Measurements from ENCODE around the gene PKD2L2.

The PKD2L2 gene

GRCh38 chr5:137866541-137867388, 22.5 kb upstream of the PKD2L2 start:
- no peak overlapping the region for H2AFZ ChIP-seq (ENCODE audit: low read depth, low read length)
- H3K4me1 ChIP-seq (ENCODE audit: insufficient read depth, low read length), result no peaks in the 10 kb centered on the region
- H3K27me3 ChIP-seq (ENCODE audit: insufficient read depth, low read length), result peaks cover 25% of the 10 kb centered on the region
- no peak overlapping the region for H3K4me3 ChIP-seq (ENCODE audit: low read length)
- no peaks in the 10 kb centered on the region for H3K36me3 ChIP-seq (ENCODE audit: insufficient read depth, low read length)
- no peaks in the 10 kb centered on the region for H3K9me3 ChIP-seq (ENCODE audit: low read length)

GRCh38 chr5:137867664-137868063, 21.6 kb upstream of the PKD2L2 start, which contains the start of gene MYOT:
MYOT (plus strand) TSS chr5:137867860; CDS start chr5:137870652, 2,792 bp downstream.
- Histone ChIP-seq H3K9me3 (ENCODE audit: low read length) (no peaks in the 10 kb centered on the region), H3K27me3 (ENCODE audit: insufficient read depth, low read length) (peaks cover 25% of the 10 kb centered on the region), H3K4me3 (ENCODE audit: low read length) (no peak within 1 kb of the TSS), H3K36me3 (ENCODE audit: insufficient read depth, low read length) (no peaks in the 10 kb centered on the region), H2AFZ (ENCODE audit: low read depth, low read length) (no peak within 1 kb of the TSS), H3K4me1 (ENCODE audit: insufficient read depth, low read length) (no peaks in the 10 kb centered on the region)

DNA sequence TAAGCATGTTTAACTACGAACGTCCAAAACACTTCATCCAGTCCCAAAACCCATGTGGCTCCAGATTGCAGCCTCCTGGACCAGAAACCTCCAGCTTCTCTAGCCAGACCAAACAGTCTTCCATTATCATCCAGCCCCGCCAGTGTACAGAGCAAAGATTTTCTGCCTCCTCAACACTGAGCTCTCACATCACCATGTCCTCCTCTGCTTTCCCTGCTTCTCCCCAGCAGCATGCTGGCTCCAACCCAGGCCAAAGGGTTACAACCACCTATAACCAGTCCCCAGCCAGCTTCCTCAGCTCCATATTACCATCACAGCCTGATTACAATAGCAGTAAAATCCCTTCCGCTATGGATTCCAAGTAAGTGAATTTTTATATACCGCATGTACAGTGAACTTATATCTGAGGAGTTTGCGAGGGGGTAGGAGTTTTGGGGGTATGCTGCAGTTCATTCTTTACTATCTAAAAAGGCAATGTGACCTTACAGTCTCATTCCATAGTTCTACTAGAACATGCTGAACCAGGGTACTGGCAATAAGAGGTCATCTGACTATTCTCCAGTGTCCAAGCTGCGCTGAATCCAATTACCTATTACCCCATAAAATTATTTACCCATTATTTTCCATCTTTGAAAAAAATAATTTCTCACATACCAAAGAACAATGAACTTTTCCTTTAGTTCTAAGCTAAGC, 18.5 kb upstream of the PKD2L2 start:
- Histone ChIP-seq H3K9me3 (ENCODE audit: low read length) (no peaks in the 10 kb centered on the region), H3K4me1 (ENCODE audit: insufficient read depth, low read length) (no peaks in the 10 kb centered on the region), H3K36me3 (ENCODE audit: insufficient read depth, low read length) (no peaks in the 10 kb centered on the region), H2AFZ (ENCODE audit: low read depth, low read length) (no peak overlapping the region), H3K4me3 (ENCODE audit: low read length) (no peak overlapping the region), H3K27me3 (ENCODE audit: insufficient read depth, low read length) (peaks cover 23% of the 10 kb centered on the region)

- H3K9me3 ChIP-seq (ENCODE audit: low read length), result no peaks in the 10 kb centered on the region
- H3K36me3 ChIP-seq (ENCODE audit: insufficient read depth, low read length), result no peaks in the 10 kb centered on the region
- peaks cover 18% of the 10 kb centered on the region for H3K27me3 ChIP-seq (ENCODE audit: insufficient read depth, low read length)
- no peak overlapping the region for H2AFZ ChIP-seq (ENCODE audit: low read depth, low read length)
- H3K4me1 ChIP-seq (ENCODE audit: insufficient read depth, low read length), result no peaks in the 10 kb centered on the region
- H3K4me3 ChIP-seq (ENCODE audit: low read length), result no peak overlapping the region
These were observed 17.7 kb upstream of the PKD2L2 start for GRCh38 chr5:137871571-137871970.

GRCh38 chr5:137872466-137872865, 16.8 kb upstream of the PKD2L2 start:
- H3K27me3 ChIP-seq (ENCODE audit: insufficient read depth, low read length), result peaks cover 10% of the 10 kb centered on the region
- no peaks in the 10 kb centered on the region for H3K4me1 ChIP-seq (ENCODE audit: insufficient read depth, low read length)
- no peak overlapping the region for H3K4me3 ChIP-seq (ENCODE audit: low read length)
- no peaks in the 10 kb centered on the region for H3K9me3 ChIP-seq (ENCODE audit: low read length)
- no peak overlapping the region for H2AFZ ChIP-seq (ENCODE audit: low read depth, low read length)
- H3K36me3 ChIP-seq (ENCODE audit: insufficient read depth, low read length), result no peaks in the 10 kb centered on the region

GRCh38 chr5:137876101-137876500, 13.2 kb upstream of the PKD2L2 start:
- Histone ChIP-seq H3K27me3 (ENCODE audit: insufficient read depth, low read length) (peaks cover 6% of the 10 kb centered on the region), H3K9me3 (ENCODE audit: low read length) (no peaks in the 10 kb centered on the region), H3K4me1 (ENCODE audit: insufficient read depth, low read length) (no peaks in the 10 kb centered on the region), H3K4me3 (ENCODE audit: low read length) (no peak overlapping the region), H2AFZ (ENCODE audit: low read depth, low read length) (no peak overlapping the region), H3K36me3 (ENCODE audit: insufficient read depth, low read length) (no peaks in the 10 kb centered on the region)

DNA sequence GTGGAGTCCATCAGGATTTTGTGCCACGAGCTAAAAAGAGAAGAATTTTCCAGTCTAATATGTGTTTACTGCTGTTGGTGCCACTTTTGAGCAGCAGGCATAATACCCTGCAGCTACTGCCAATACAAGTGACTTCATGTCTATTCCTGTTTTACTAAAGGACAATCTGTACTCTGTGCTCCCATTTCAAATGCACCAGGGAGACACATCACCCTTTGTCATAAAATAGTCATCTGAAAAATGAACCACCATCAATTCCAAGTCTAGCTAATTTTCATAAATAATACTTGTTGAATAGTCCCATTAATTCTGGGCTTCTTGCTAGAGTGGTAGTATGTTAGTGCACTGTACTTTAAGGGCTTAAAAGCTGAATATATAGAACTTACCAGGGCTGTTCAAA, 8.9 kb upstream of the PKD2L2 start:
- Histone ChIP-seq H3K4me1 (ENCODE audit: insufficient read depth, low read length) (no peaks in the 10 kb centered on the region), H2AFZ (ENCODE audit: low read depth, low read length) (no peak overlapping the region), H3K4me3 (ENCODE audit: low read length) (no peak overlapping the region), H3K36me3 (ENCODE audit: insufficient read depth, low read length) (no peaks in the 10 kb centered on the region), H3K27me3 (ENCODE audit: insufficient read depth, low read length) (peaks cover 4% of the 10 kb centered on the region), H3K9me3 (ENCODE audit: low read length) (no peaks in the 10 kb centered on the region)

GRCh38 chr5:137887831-137888230, 1.4 kb upstream of the PKD2L2 start:
- peaks cover 2% of the 10 kb centered on the region for H3K27me3 ChIP-seq (ENCODE audit: insufficient read depth, low read length)
- no peaks in the 10 kb centered on the region for H3K9me3 ChIP-seq (ENCODE audit: low read length)
- no peak overlapping the region for H2AFZ ChIP-seq (ENCODE audit: low read depth, low read length)
- peaks cover 10% of the 10 kb centered on the region for H3K4me1 ChIP-seq (ENCODE audit: insufficient read depth, low read length)
- H3K36me3 ChIP-seq (ENCODE audit: insufficient read depth, low read length), result no peaks in the 10 kb centered on the region
- no peak overlapping the region for H3K4me3 ChIP-seq (ENCODE audit: low read length)

DNA sequence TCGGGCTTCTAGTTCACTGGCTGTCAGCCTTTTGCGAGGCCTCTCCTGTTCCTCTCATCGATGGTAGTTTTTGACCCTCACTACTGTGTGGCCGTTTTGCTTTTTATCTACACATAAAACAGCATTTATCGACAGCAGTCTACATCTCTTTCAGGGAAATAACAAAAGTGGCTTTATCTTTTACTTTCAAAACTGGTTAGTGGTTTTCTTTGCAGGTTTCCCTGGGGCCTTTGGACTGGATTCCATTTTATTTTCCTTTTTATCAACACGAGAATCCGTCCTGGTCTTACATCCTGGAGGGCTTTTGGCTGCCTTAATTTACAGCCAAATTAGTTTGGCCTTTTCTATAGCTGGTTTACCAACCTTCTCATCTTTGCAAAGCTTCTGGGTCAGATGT, 793 bp upstream of the PKD2L2 start:
- peak overlapping the region; percentile 22 for H3K4me3 ChIP-seq (ENCODE audit: low read length)
- no peaks in the 10 kb centered on the region for H3K27me3 ChIP-seq (ENCODE audit: insufficient read depth, low read length)
- no peaks in the 10 kb centered on the region for H3K9me3 ChIP-seq (ENCODE audit: low read length)
- peaks cover 10% of the 10 kb centered on the region for H3K4me1 ChIP-seq (ENCODE audit: insufficient read depth, low read length)
- no peaks in the 10 kb centered on the region for H3K36me3 ChIP-seq (ENCODE audit: insufficient read depth, low read length)
- peak overlapping the region; percentile 58 for H2AFZ ChIP-seq (ENCODE audit: low read depth, low read length)

DNA sequence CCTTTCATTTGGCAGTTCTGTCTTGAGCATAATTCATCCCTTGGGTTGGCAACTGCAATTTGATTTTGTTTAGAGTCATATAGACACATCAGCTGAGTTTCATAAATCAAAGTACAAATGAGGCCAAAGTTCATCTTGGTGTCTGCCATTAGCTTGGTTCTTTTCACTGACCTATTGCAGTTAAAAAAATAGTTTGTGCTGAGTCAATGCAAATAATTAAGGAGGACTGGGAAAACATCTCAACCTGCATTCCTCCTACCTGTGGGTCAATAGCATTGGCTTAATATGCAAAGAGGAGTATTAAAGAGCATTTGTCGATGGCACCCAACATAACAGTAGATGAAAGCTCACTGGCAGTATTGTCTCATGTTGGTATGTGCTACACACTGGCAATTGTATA, 1.6 kb downstream of the PKD2L2 start:
- peaks cover 10% of the 10 kb centered on the region for H3K4me1 ChIP-seq (ENCODE audit: insufficient read depth, low read length)
- no peaks in the 10 kb centered on the region for H3K9me3 ChIP-seq (ENCODE audit: low read length)
- H3K36me3 ChIP-seq (ENCODE audit: insufficient read depth, low read length), result no peaks in the 10 kb centered on the region
- H2AFZ ChIP-seq (ENCODE audit: low read depth, low read length), result no peak overlapping the region
- no peak overlapping the region for H3K4me3 ChIP-seq (ENCODE audit: low read length)
- H3K27me3 ChIP-seq (ENCODE audit: insufficient read depth, low read length), result no peaks in the 10 kb centered on the region

GRCh38 chr5:137891849-137892248, 2.6 kb downstream of the PKD2L2 start:
- no peak overlapping the region for H3K4me3 ChIP-seq (ENCODE audit: low read length)
- H3K9me3 ChIP-seq (ENCODE audit: low read length), result no peaks in the 10 kb centered on the region
- no peak overlapping the region for H2AFZ ChIP-seq (ENCODE audit: low read depth, low read length)
- no peaks in the 10 kb centered on the region for H3K27me3 ChIP-seq (ENCODE audit: insufficient read depth, low read length)
- H3K4me1 ChIP-seq (ENCODE audit: insufficient read depth, low read length), result peaks cover 10% of the 10 kb centered on the region
- H3K36me3 ChIP-seq (ENCODE audit: insufficient read depth, low read length), result no peaks in the 10 kb centered on the region

GRCh38 chr5:137894586-137894985, 5.3 kb downstream of the PKD2L2 start:
- H2AFZ ChIP-seq (ENCODE audit: low read depth, low read length), result no peak overlapping the region

DNA sequence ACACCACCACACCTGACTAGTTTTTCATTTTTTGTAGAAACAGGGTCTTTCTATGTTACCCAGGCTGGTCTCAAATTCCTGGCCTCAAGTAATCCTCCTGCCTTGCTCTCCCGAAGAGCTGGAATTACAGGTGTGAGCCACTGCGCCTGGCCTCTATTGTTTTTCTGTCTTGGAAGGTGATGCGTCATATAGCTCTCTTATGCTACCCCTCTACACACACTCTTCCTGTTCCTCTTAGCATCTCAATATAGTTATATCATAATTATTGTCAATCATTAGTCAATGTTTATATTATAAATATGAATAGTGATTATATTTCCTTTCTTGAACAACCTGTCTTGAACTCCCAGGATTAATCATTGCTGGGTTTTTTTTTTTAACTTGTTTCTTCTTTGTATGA, 7.3 kb downstream of the PKD2L2 start:
- Histone ChIP-seq H3K4me3 (ENCODE audit: low read length) (no peak overlapping the region), H3K9me3 (ENCODE audit: low read length) (no peaks in the 10 kb centered on the region), H3K27me3 (ENCODE audit: insufficient read depth, low read length) (no peaks in the 10 kb centered on the region), H3K4me1 (ENCODE audit: insufficient read depth, low read length) (no peaks in the 10 kb centered on the region), H2AFZ (ENCODE audit: low read depth, low read length) (no peak overlapping the region), H3K36me3 (ENCODE audit: insufficient read depth, low read length) (no peaks in the 10 kb centered on the region)

More at GRCh38 chr5:137894586-137894985, 5.3 kb downstream of the PKD2L2 start:
- H3K36me3 ChIP-seq (ENCODE audit: insufficient read depth, low read length), result no peaks in the 10 kb centered on the region
- H3K9me3 ChIP-seq (ENCODE audit: low read length), result no peaks in the 10 kb centered on the region
- no peak overlapping the region for H3K4me3 ChIP-seq (ENCODE audit: low read length)
- H3K27me3 ChIP-seq (ENCODE audit: insufficient read depth, low read length), result no peaks in the 10 kb centered on the region
- no peaks in the 10 kb centered on the region for H3K4me1 ChIP-seq (ENCODE audit: insufficient read depth, low read length)

All from neuron (in vitro differentiated cells).